H1 (cell line): ENCODE measurements around the gene VPS35L. TPM values are rescaled to one million over a fixed set of nuclear protein-coding genes. Genes with fewer than 3 reads are reported as not detected.

Experiments used
- CTCF ChIA-PET: fragments of 300-600 bp; sonication (Branson Sonifier 250); formaldehyde crosslinking; loops from one replicate; lab custom pipeline; 2021; ENCODE audit not compliant: partially characterized antibody; lab: Charles Lee
- POLR2A ChIA-PET: fragments of 300-600 bp; sonication (Branson Sonifier 250); formaldehyde crosslinking; loops from one replicate; lab custom pipeline; 2021; ENCODE audit warnings: inconsistent platforms; ENCODE audit not compliant: partially characterized antibody; lab: Charles Lee
- DNase-seq, 2 experiments: peaks; one replicate each; pipeline versions ENCODE4 v3.0.0 to v3.0.0-alpha.2; 2010 to 2022; ENCODE audit warnings: low spot score in 2 of 2, low read depth in 1 of 2, mixed read lengths in 1 of 2
- FAIRE-seq: peaks from 2 replicates; lab custom pipeline; 2011; peaks lifted over from hg19 to GRCh38; lab: Jason Lieb, UNC
- H2AFZ ChIP-seq: 2 replicates; pipeline ENCODE4 v1.8.1; 2012; ENCODE audit warnings: low read length, inconsistent platforms
- H2AK5ac ChIP-seq: 2 replicates; pipeline ENCODE4 v1.6.1; 2013; ENCODE audit warnings: low read depth, low read length
- H2BK120ac ChIP-seq: replicated peaks from 2 replicates; pipeline ENCODE3; 2013; ENCODE audit warnings: low read depth, low read length, inconsistent platforms
- H2BK12ac ChIP-seq: 2 replicates; pipeline ENCODE4 v1.6.1; 2013; ENCODE audit warnings: low read depth, low read length
- H2BK15ac ChIP-seq: 2 replicates; pipeline ENCODE4 v1.6.1; 2013; ENCODE audit warnings: low read length
- H2BK20ac ChIP-seq: 2 replicates; pipeline ENCODE4 v1.6.1; 2013; ENCODE audit warnings: low read length
- H2BK5ac ChIP-seq: 2 replicates; pipeline ENCODE4 v1.6.1; 2013; ENCODE audit warnings: low read depth, low read length
- H3K14ac ChIP-seq: 2 replicates; pipeline ENCODE4 v1.6.1; 2013; ENCODE audit warnings: inconsistent platforms; ENCODE audit not compliant: insufficient read length
- H3K18ac ChIP-seq: 2 replicates; pipeline ENCODE4 v1.6.1; 2013; ENCODE audit warnings: low read length; ENCODE audit errors: extremely low read depth
- H3K23ac ChIP-seq: 2 replicates; pipeline ENCODE4 v1.6.1; 2013; ENCODE audit warnings: inconsistent platforms; ENCODE audit not compliant: insufficient read length
- H3K23me2 ChIP-seq: 2 replicates; pipeline ENCODE4 v1.6.1; 2013; ENCODE audit warnings: low read depth, low read length
- H3K27ac ChIP-seq: 2 replicates; pipeline ENCODE4 v1.6.1; 2011; ENCODE audit warnings: low read depth, low read length, inconsistent platforms
- H3K27me3 ChIP-seq, 4 experiments: replicated peaks in 1 of 4; 1 replicate in 1 of 4; 2 replicates in 3 of 4; pipeline versions ENCODE4 v1.6.1 to v1.8.1; 2011 to 2013; ENCODE audit warnings: low read length in 3 of 4, mild to moderate bottlenecking in 3 of 4, inconsistent platforms in 2 of 4, mixed read lengths in 2 of 4, moderate library complexity in 1 of 4; ENCODE audit not compliant: control insufficient read depth in 3 of 4, insufficient read depth in 3 of 4; ENCODE audit errors: extremely low read depth in 1 of 4
- H3K36me3 ChIP-seq, 4 experiments: 2 replicates each; pipeline versions ENCODE4 v1.6.1 to v1.8.1; 2011 to 2013; ENCODE audit warnings: mild to moderate bottlenecking in 4 of 4, low read length in 3 of 4, moderate library complexity in 2 of 4, control low read depth in 1 of 4, inconsistent platforms in 1 of 4; ENCODE audit not compliant: insufficient read depth in 4 of 4, control insufficient read depth in 2 of 4
- H3K4ac ChIP-seq: replicated peaks from 2 replicates; pipeline ENCODE3; 2013; ENCODE audit warnings: low read length, low read depth, mixed read lengths, inconsistent platforms; ENCODE audit not compliant: insufficient read length
- H3K4me1 ChIP-seq, 4 experiments: replicated peaks in 1 of 4; 1 replicate in 1 of 4; 2 replicates in 3 of 4; pipeline versions ENCODE4 v1.6.1 to v1.8.1; 2011 to 2013; ENCODE audit warnings: low read length in 3 of 4, inconsistent platforms in 2 of 4, mixed read lengths in 1 of 4; ENCODE audit not compliant: insufficient read depth in 4 of 4, control insufficient read depth in 3 of 4
- H3K4me2 ChIP-seq, 2 experiments: 2 replicates each; pipeline versions ENCODE4 v1.6.1 to v1.8.1; 2011 to 2013; ENCODE audit warnings: low read depth in 2 of 2, low read length in 2 of 2, control low read depth in 1 of 2, inconsistent platforms in 1 of 2, mild to moderate bottlenecking in 1 of 2; ENCODE audit not compliant: insufficient read depth in 1 of 2
- H3K4me3 ChIP-seq, 4 experiments: fragments of 200-600, 300-600 bp in 1 of 4; sonication (generic), shearing (Covaris generic), sonication (Bioruptor Twin) in 1 of 4; 2 replicates each; pipeline versions ENCODE4 v1.5.1 to v1.8.1; 2011 to 2016; ENCODE audit warnings: low read length in 4 of 4, low read depth in 3 of 4, control low read depth in 2 of 4, inconsistent platforms in 2 of 4, mild to moderate bottlenecking in 2 of 4, mixed read lengths in 1 of 4, moderate library complexity in 1 of 4; ENCODE audit not compliant: insufficient read depth in 2 of 4; ENCODE audit errors: extremely low read depth in 1 of 4
- H3K56ac ChIP-seq: replicated peaks from 2 replicates; pipeline ENCODE3; 2013; ENCODE audit warnings: low read depth, mild to moderate bottlenecking, mixed read lengths, low read length, inconsistent platforms; ENCODE audit not compliant: insufficient read length
- H3K79me1 ChIP-seq: 2 replicates; pipeline ENCODE4 v1.6.1; 2013; ENCODE audit warnings: low read depth, low read length, control low read depth
- H3K79me2 ChIP-seq, 2 experiments: 2 replicates each; pipeline versions ENCODE4 v1.6.1 to v1.8.1; 2012 to 2013; ENCODE audit warnings: low read length in 2 of 2, mild to moderate bottlenecking in 2 of 2, inconsistent platforms in 1 of 2; ENCODE audit not compliant: insufficient read depth in 2 of 2, control insufficient read depth in 1 of 2
- H3K9ac ChIP-seq, 4 experiments: replicated peaks in 1 of 4; 1 replicate in 1 of 4; 2 replicates in 3 of 4; pipeline versions ENCODE4 v1.6.1 to v1.8.1; 2011 to 2013; ENCODE audit warnings: low read depth in 3 of 4, low read length in 3 of 4, control low read depth in 2 of 4, mild to moderate bottlenecking in 2 of 4, moderate library complexity in 2 of 4, inconsistent platforms in 1 of 4; ENCODE audit errors: extremely low read depth in 1 of 4
- H3K9me3 ChIP-seq, 2 experiments: 2 replicates each; pipeline versions ENCODE4 v1.6.1 to v1.8.1; 2012 to 2013; ENCODE audit warnings: mild to moderate bottlenecking in 2 of 2, moderate library complexity in 2 of 2, control low read depth in 1 of 2, inconsistent platforms in 1 of 2, low read depth in 1 of 2, low read length in 1 of 2, mixed read lengths in 1 of 2; ENCODE audit not compliant: insufficient read depth in 2 of 2
- H4K20me1 ChIP-seq, 2 experiments: replicated peaks in 1 of 2; 2 replicates each; pipeline versions ENCODE3 to v1.8.1; 2011 to 2013; ENCODE audit warnings: inconsistent platforms in 2 of 2, low read length in 2 of 2, mild to moderate bottlenecking in 1 of 2; ENCODE audit not compliant: insufficient read depth in 2 of 2, control insufficient read depth in 1 of 2
- H4K5ac ChIP-seq: 2 replicates; pipeline ENCODE4 v1.6.1; 2013; ENCODE audit warnings: low read length, low read depth, mixed read lengths, inconsistent platforms; ENCODE audit not compliant: insufficient read length
- H4K8ac ChIP-seq: 2 replicates; pipeline ENCODE4 v1.8.0; 2013; ENCODE audit warnings: mild to moderate bottlenecking, moderate library complexity, low read length, inconsistent platforms; ENCODE audit not compliant: insufficient read depth; ENCODE audit errors: extremely low read depth
- H4K91ac ChIP-seq: replicated peaks from 2 replicates; pipeline ENCODE3; 2013; ENCODE audit warnings: low read length, mixed read lengths, inconsistent platforms; ENCODE audit not compliant: insufficient read length
- BRCA1 ChIP-seq: IDR thresholded peaks from 2 replicates; pipeline ENCODE4 v1.6.1; 2012; ENCODE audit warnings: low read depth, low read length, improper control_type of control experiment
- CHD1 ChIP-seq: IDR thresholded peaks from 2 replicates; pipeline ENCODE4 v1.6.1; 2012; ENCODE audit warnings: low read depth, low read length, improper control_type of control experiment
- CHD2 ChIP-seq: IDR thresholded peaks from 2 replicates; pipeline ENCODE4 v1.6.1; 2012; ENCODE audit warnings: low read length, improper control_type of control experiment
- E2F6 ChIP-seq: IDR thresholded peaks from 2 replicates; pipeline ENCODE4 v1.6.1; 2012; ENCODE audit warnings: inconsistent platforms
- FOSL1 ChIP-seq: IDR thresholded peaks from 2 replicates; pipeline ENCODE4 v1.6.1; 2011; ENCODE audit warnings: mild to moderate bottlenecking, low read depth, low read length, moderate library complexity; ENCODE audit not compliant: insufficient read depth
- SIRT6 ChIP-seq: IDR thresholded peaks from one replicate; pipeline ENCODE4 v1.7.1; 2012; ENCODE audit warnings: low read length, inconsistent platforms
- TAF1 ChIP-seq: IDR thresholded peaks from 2 replicates; pipeline ENCODE4 v1.6.1; 2011; ENCODE audit warnings: mild to moderate bottlenecking, low read depth, low read length
- TAF7 ChIP-seq: optimal IDR thresholded peaks from 2 replicates; pipeline ENCODE3; 2011; ENCODE audit warnings: low read depth, mild to moderate bottlenecking, inconsistent platforms, low read length, moderate library complexity, borderline replicate concordance
- ZNF274 ChIP-seq: IDR thresholded peaks from 2 replicates; pipeline ENCODE4 v1.7.0; 2012; ENCODE audit warnings: low read length, borderline replicate concordance; ENCODE audit errors: extremely low read depth
- whole genome bisulfite sequencing, 2 experiments: shearing (Covaris generic) in 1 of 2; methylation state at CpG; one replicate each; pipeline versions ENCODE4 v1.1.6 to v1.1.7; 2013 to 2015; ENCODE audit warnings: low lambda C conversion rate in 2 of 2, mixed read lengths in 2 of 2, inconsistent platforms in 1 of 2, low coverage in 1 of 2, missing lambda C conversion rate in 1 of 2; ENCODE audit not compliant: insufficient replicate concordance in 2 of 2, insufficient coverage in 1 of 2, insufficient read length in 1 of 2; ENCODE audit errors: extremely low coverage in 1 of 2, missing lambda C conversion rate in 1 of 2; 5-methylcytosine and 5-hydroxymethylcytosine counted together
- polyA plus RNA-seq, 7 experiments: library from polyadenylated mRNA; depleted of rRNA in 3 of 7; stranded (reverse) in 5 of 7; unstranded in 2 of 7; fragments of >200 nt in 5 of 7; fragments of 200-250 nt in 2 of 7; gene quantifications; 1 replicate in 5 of 7; 2 replicates in 1 of 7; 4 replicates in 1 of 7; pipeline versions ENCODE4 v1.2.1 to v1.2.3, GENCODE V29; 2011 to 2013; ENCODE audit warnings: missing spikeins in 2 of 7, mixed read lengths in 2 of 7
- total RNA-seq: library from RNA; stranded (reverse); fragmentation: NEBNext Ultra II Directional; extraction: Animal tissue kit (Norgen Biotek cat#: 25700); gene quantifications from 2 replicates; pipeline ENCODE4 v1.2.1, GENCODE V29; 2021

Gene VPS35L
- total and polyA plus RNA-seq, 2 of the 8 experiments (the other 6 are each of a cell fraction or from before 2014, with no cell fraction given) = 31.5 to 57.1 TPM

- no peak overlapping the region for H2BK5ac ChIP-seq
- no peak overlapping the region for H3K4ac ChIP-seq
- H3K23ac ChIP-seq = no peak overlapping the region
- H4K8ac ChIP-seq = no peak overlapping the region
- H3K18ac ChIP-seq = no peak overlapping the region
- H3K4me2 ChIP-seq = no peak overlapping the region
- DNase-seq (no peak), FAIRE-seq (no peak)
- no peaks in the 10 kb centered on the region for H3K27me3 ChIP-seq
- ChIA-PET CTCF (interaction anchor here (0.8 to 1.7 kb wide), 5 partner anchors 9 to 220 kb away, joined by 3 read pairs; no protein-coding TSS in a partner anchor), POLR2A (interaction anchor here (1.6 to 2.8 kb wide), 3 partner anchors 11 to 26 kb away, joined by 3 to 23 read pairs (median 4); no protein-coding TSS in a partner anchor)
- no peak overlapping the region for H4K91ac ChIP-seq
- no peak overlapping the region for H3K56ac ChIP-seq
- no peaks in the 10 kb centered on the region for H3K79me2 ChIP-seq
- H3K14ac ChIP-seq = no peak overlapping the region
- no peak overlapping the region for H3K9ac ChIP-seq
- no peak overlapping the region for H2BK12ac ChIP-seq
- H3K27ac ChIP-seq = no peak overlapping the region
- no peak overlapping the region for H2AK5ac ChIP-seq
- H2AFZ ChIP-seq = no peak overlapping the region
- TF ChIP-seq FOSL1 (no peak), E2F6 (no peak), BRCA1 (no peak), CHD2 (no peak), TAF7 (no peak), CHD1 (no peak), TAF1 (no peak), SIRT6 (no peak), ZNF274 (no peak)
- H4K20me1 ChIP-seq = no peaks in the 10 kb centered on the region
- H3K4me1 ChIP-seq = no peaks in the 10 kb centered on the region
- H4K5ac ChIP-seq = no peak overlapping the region
- peaks cover 5 to 31% (median 19%) of the 10 kb centered on the region in 4 experiments for H3K36me3 ChIP-seq
- H2BK120ac ChIP-seq = no peak overlapping the region
- H3K79me1 ChIP-seq = no peaks in the 10 kb centered on the region
- H2BK15ac ChIP-seq = no peak overlapping the region
- peaks cover 0 to 8% of the 10 kb centered on the region in 2 experiments; a peak in 2 of 4 replicates for H3K9me3 ChIP-seq
- no peaks in the 10 kb centered on the region for H3K23me2 ChIP-seq
- no peak overlapping the region for H2BK20ac ChIP-seq
- 91% methylated on average over 7 of the region's 7 CpGs; no CpG with 5 or more reads in 1 of the 2 experiments for WGBS, 2 experiments
- H3K4me3 ChIP-seq = no peak overlapping the region
These were observed 131.8 kb downstream of the VPS35L start for GRCh38 chr16:19687279-19687678.
